ENCODE data around the gene TRIP13. TPM values are rescaled to one million over a fixed set of nuclear protein-coding genes. Genes with fewer than 3 reads are reported as not detected.

TRIP13 gene
- polyA plus RNA-seq, 3 donors, result 0.24 to 1.2 TPM; not detected in 1

- no peaks in the 10 kb centered on the region for H4K20me1 ChIP-seq (ENCODE audit: insufficient read depth, low read length)
- peak; percentile 26 to 52 (median 47) for DNase-seq
- H3K9ac ChIP-seq (ENCODE audit: insufficient read depth, low read length, poor library complexity, severe bottlenecking), result no peak overlapping the region
- H3K27ac ChIP-seq (ENCODE audit: low read depth in 1 of 2, low read length in 2 of 2), result no peak overlapping the region
- H3K4me3 ChIP-seq (replicated peaks in 1 of 3; ENCODE audit: low read depth in 2 of 3, low read length in 3 of 3), result no peak overlapping the region
- Mint-ChIP-seq H3K36me3 (peaks cover 8 to 14% of the 10 kb centered on the region in 2 donors), H3K4me1 (peaks cover 2% of the 10 kb centered on the region), H3K27ac (no peak overlapping the region), H3K27me3 (ENCODE audit: low read depth in 3 of 3) (peaks cover 26 to 37% (median 28%) of the 10 kb centered on the region in 3 donors), H3K4me3 (no peak overlapping the region), H3K9me3 (peaks cover 0 to 3% (median 0%) of the 10 kb centered on the region in 7 donors)
- no peaks in the 10 kb centered on the region for H3K9me3 ChIP-seq (replicated peaks in 1 of 2; ENCODE audit: control insufficient read depth in 1 of 2, insufficient read depth in 1 of 2, low read length in 2 of 2)
- no peaks in the 10 kb centered on the region for H3K4me1 ChIP-seq (ENCODE audit: control insufficient read depth in 1 of 2, insufficient read depth in 2 of 2, low read length in 2 of 2)
- no peaks in the 10 kb centered on the region for H3K79me2 ChIP-seq (ENCODE audit: insufficient read depth, low read length)
- no peak overlapping the region for H3K4me2 ChIP-seq (replicated peaks; ENCODE audit: extremely low read depth, low read length, poor library complexity, severe bottlenecking)
- WGBS (ENCODE audit: insufficient coverage), result 14% methylated on average over 17 of the region's 17 CpGs
- H3K36me3 ChIP-seq (replicated peaks in 1 of 2; ENCODE audit: control insufficient read depth in 1 of 2, insufficient read depth in 2 of 2, low read length in 2 of 2), result peaks cover 0 to 9% of the 10 kb centered on the region in 2 donors
- intact Hi-C loops (cut with micrococcal nuclease), result loop anchor here (10.0 kb wide), 3 partner anchors 221 to 731 kb away; no protein-coding TSS in a partner anchor
- peak; percentile 72 for TF ChIP-seq CTCF (IDR thresholded peaks at IDR 0.05)
- H3K27me3 ChIP-seq (ENCODE audit: control insufficient read depth in 2 of 2, insufficient read depth in 2 of 2, low read length in 2 of 2), result peaks cover 12 to 30% of the 10 kb centered on the region in 2 donors
- H2AFZ ChIP-seq (ENCODE audit: insufficient read depth, low read depth, low read length, poor library complexity, severe bottlenecking), result no peak overlapping the region
Measured at GRCh38 chr5:923281-923873, 30.7 kb downstream of the TRIP13 start.

- Mint-ChIP-seq H3K27me3 (ENCODE audit: low read depth in 3 of 3) (peaks cover 30 to 40% (median 33%) of the 10 kb centered on the region in 3 donors), H3K4me1 (peaks cover 2% of the 10 kb centered on the region), H3K9me3 (peaks cover 0 to 5% (median 0%) of the 10 kb centered on the region in 7 donors), H3K27ac (peak overlapping the region in 1 of 7 donors; percentile 26), H3K4me3 (peak overlapping the region in 1 of 2 donors; percentile 81), H3K36me3 (peaks cover 0 to 7% of the 10 kb centered on the region in 2 donors)
- Histone ChIP-seq H3K4me2 (replicated peaks; ENCODE audit: extremely low read depth, low read length, poor library complexity, severe bottlenecking) (peak overlapping the region; percentile 4), H3K9ac (ENCODE audit: insufficient read depth, low read length, poor library complexity, severe bottlenecking) (no peak overlapping the region), H2AFZ (ENCODE audit: insufficient read depth, low read depth, low read length, poor library complexity, severe bottlenecking) (peak overlapping the region; percentile 41), H3K79me2 (ENCODE audit: insufficient read depth, low read length) (no peaks in the 10 kb centered on the region), H3K9me3 (replicated peaks in 1 of 2; ENCODE audit: control insufficient read depth in 1 of 2, insufficient read depth in 1 of 2, low read length in 2 of 2) (no peaks in the 10 kb centered on the region), H3K4me3 (replicated peaks in 1 of 3; ENCODE audit: low read depth in 2 of 3, low read length in 3 of 3) (no peak overlapping the region), H4K20me1 (ENCODE audit: insufficient read depth, low read length) (no peaks in the 10 kb centered on the region), H3K27me3 (ENCODE audit: control insufficient read depth in 2 of 2, insufficient read depth in 2 of 2, low read length in 2 of 2) (peaks cover 12 to 30% of the 10 kb centered on the region in 2 donors), H3K27ac (ENCODE audit: low read depth in 1 of 2, low read length in 2 of 2) (no peak overlapping the region), H3K36me3 (replicated peaks in 1 of 2; ENCODE audit: control insufficient read depth in 1 of 2, insufficient read depth in 2 of 2, low read length in 2 of 2) (no peaks in the 10 kb centered on the region), H3K4me1 (ENCODE audit: control insufficient read depth in 1 of 2, insufficient read depth in 2 of 2, low read length in 2 of 2) (no peaks in the 10 kb centered on the region)
- 4% methylated on average over 62 of the region's 65 CpGs for WGBS (ENCODE audit: insufficient coverage)
- intact Hi-C loops (cut with micrococcal nuclease), result loop anchor here (10.0 kb wide), 3 partner anchors 218 to 728 kb away; no protein-coding TSS in a partner anchor
- no peak for DNase-seq
- TF ChIP-seq CTCF (IDR thresholded peaks at IDR 0.05), result no peak
Measured at GRCh38 chr5:926417-927171, 33.9 kb downstream of the TRIP13 start.
